GM18951 (cell line): ENCODE results near the gene PNKD.

ENCODE experiments used
- POLR2A ChIP-seq: IDR thresholded peaks from 4 replicates; pipeline ENCODE4 v1.6.1; 2011; ENCODE audit warnings: mild to moderate bottlenecking; ENCODE audit not compliant: insufficient read length, insufficient read depth; ENCODE audit errors: extremely low read depth
- in situ Hi-C: fragments of 300-500 bp; cut with MboI; formaldehyde crosslinking; loops from one replicate; pipeline ENCODE4 v1.12.0; 2022; ENCODE audit warnings: low sequenced_read_pairs, mixed read lengths, inconsistent platforms; ENCODE audit not compliant: unreplicated experiment

PNKD gene

DNA sequence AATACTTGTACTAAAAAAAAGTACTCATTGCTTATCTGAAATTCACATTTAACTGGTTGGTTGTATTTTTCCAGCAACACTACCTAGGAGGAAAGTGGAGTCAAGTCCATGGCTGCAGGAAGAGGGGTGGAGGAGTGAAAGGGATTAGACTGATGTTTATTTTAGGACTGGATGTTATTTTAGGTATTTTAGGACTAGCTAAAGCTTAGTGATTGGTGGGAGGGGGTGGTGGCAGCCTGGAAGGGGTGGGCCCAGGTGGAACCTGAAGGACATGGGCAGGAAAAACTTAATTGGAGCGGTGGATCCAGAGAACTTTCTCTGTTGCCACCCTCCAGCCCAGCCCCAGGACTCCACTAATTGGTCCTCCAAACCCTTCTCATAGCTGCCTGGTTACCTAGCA is 25.9 kb downstream of the PNKD start:
- TF ChIP-seq POLR2A: no peak
- in situ Hi-C loops: no loop called here

GRCh38 chr2:218296847-218297246 is 26.5 kb downstream of the PNKD start:
- no peak for TF ChIP-seq POLR2A
- in situ Hi-C loops: no loop called here

DNA sequence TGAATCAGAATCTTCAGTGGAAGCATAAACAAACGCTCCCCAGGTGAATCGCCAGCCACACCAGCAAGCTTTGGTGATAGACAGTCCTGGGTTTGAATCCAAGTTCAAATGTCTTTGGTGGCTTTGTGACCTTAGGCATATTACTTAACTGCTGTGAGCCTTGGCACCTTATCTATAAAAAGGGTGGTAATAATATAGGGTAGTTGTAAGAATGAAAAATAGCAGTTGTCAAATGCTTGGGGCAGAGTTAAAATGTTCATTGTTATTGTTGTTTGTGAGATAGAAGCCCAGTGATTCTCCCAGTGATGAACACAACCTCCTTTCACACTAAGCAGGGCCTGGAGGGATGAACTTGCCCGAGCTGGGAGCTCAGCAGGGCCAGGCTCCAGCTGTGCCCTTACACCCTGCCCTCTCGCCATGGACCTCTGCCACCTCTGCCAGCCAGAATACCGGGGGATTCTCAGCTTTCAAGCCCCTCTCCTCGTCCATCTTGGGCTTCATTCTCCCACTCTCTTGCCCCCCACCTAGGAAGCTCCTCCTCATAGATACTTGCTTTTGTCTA is 28.1 kb downstream of the PNKD start:
- no peak for TF ChIP-seq POLR2A

GRCh38 chr2:218300141-218300540 is 29.8 kb downstream of the PNKD start:
- no peak for TF ChIP-seq POLR2A
- in situ Hi-C loops: no loop called here

More for the DNA sequence above, 28.1 kb downstream of the PNKD start:
- in situ Hi-C loops: no loop called here

DNA sequence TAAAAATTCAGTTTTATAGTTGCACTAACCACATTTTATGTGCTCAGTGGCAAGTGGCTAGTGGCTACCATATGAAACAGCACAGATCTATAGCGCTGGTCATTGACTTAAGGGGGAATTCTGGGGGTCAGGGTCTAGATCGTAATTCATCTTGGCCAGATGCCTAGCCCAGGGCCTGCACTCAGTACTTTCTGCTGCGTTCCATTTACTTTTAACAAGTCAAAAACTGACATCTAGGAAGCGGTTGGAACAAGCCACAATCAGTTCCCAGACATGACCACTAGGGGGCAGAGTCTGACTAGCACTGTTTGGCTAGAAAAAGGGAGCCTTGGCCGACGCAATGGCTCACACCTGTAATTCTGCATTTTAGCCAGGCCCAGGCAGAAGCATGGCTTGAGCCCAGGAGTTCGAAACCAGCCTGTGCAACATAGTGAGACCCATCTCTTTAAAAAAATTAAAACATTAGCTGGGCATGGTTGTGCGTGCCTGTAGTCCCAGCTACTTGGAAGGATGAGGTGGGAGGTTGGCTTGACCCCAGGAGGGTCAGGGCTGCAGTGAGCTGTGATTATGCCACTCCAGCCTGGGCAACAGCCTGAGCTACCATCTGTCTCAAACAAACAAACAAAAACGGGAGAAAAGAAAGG is 31.0 kb downstream of the PNKD start:
- in situ Hi-C loops: no loop called here
- no peak for TF ChIP-seq POLR2A

GRCh38 chr2:218305383-218305782 is 35.1 kb downstream of the PNKD start:
- TF ChIP-seq POLR2A: no peak
- in situ Hi-C loops: no loop called here

GRCh38 chr2:218306184-218306920 is 36.0 kb downstream of the PNKD start:
- in situ Hi-C loops: no loop called here

GRCh38 chr2:218307415-218308090 is 37.2 kb downstream of the PNKD start:
- no peak for TF ChIP-seq POLR2A
- in situ Hi-C loops: no loop called here

More at GRCh38 chr2:218306184-218306920, 36.0 kb downstream of the PNKD start:
- no peak for TF ChIP-seq POLR2A

- in situ Hi-C loops: loop anchor here (10.0 kb wide), 1 partner anchor 74 kb away; the partner anchor contains the start of gene SLC11A1
- TF ChIP-seq POLR2A: no peak
Observed at GRCh38 chr2:218310853-218311540, 40.7 kb downstream of the PNKD start.

- in situ Hi-C loops: loop anchor here (10.0 kb wide), 1 partner anchor 73 kb away; the partner anchor contains the start of gene SLC11A1
Observed at GRCh38 chr2:218311541-218312266, 41.4 kb downstream of the PNKD start.

DNA sequence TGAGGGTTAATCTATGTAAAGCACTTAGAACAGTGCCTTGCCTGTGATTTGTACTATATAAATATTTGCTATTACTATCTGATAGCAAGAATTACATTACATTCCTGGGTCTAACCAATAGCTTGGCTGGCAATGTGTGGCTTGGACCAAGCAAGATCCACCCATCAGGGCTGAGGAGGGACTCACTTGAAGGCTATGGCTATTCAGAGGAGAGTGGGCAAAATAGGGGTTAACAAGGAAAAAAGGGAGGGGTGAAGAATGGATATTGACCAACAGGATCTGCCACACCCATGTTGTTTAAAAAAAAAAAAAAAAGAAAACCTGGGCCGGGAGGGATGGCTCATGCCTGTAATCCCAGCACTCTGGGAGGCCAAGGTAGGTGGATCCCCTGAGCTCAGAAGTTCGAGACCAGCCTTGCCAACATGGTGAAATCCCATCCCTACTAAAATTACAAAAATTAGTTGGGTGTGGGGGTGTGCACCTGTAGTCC is 42.0 kb downstream of the PNKD start:
- in situ Hi-C loops: loop anchor here (10.0 kb wide), 1 partner anchor 72 kb away; the partner anchor contains the start of gene SLC11A1
- TF ChIP-seq POLR2A: no peak

DNA sequence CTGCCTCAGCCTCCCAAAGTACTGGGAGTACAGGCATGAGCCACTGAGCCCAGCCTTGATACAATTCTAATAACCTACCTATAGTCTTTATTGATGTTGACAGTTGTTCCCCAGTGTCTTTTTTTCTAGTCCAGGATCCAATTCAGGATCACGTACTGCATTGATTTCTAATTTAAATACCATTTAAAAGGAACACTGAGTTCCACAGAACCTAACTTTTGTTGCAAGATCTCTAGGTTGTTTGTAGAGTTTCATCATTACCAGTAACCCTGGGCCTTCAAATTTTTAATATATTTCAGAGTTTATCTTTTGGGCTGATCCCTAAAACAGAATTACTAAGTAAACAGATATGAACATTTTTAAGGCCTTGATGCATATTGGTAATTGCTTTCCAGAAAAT is 43.0 kb downstream of the PNKD start:
- in situ Hi-C loops: loop anchor here (10.0 kb wide), 1 partner anchor 71 kb away; the partner anchor contains the start of gene SLC11A1
- no peak for TF ChIP-seq POLR2A

- in situ Hi-C loops: loop anchor here (10.0 kb wide), 1 partner anchor 70 kb away; the partner anchor contains the start of gene SLC11A1
Observed at GRCh38 chr2:218314764-218315163, 44.4 kb downstream of the PNKD start.
